Measurements from ENCODE around the gene HNRNPLL. TPM values are rescaled to one million over a fixed set of nuclear protein-coding genes. Genes with fewer than 3 reads are reported as not detected.

HNRNPLL gene
- total RNA-seq, 2 experiments from 2014 or later: 44.9 to 46.5 TPM

GRCh38 chr2:38557217-38557616 lies 45.5 kb downstream of the HNRNPLL start:
- intact Hi-C loops (cut with DNase I, micrococcal nuclease): no loop called here
- Mint-ChIP-seq H3K4me1 (ENCODE audit: low read depth) (peaks cover 10% of the 10 kb centered on the region), H3K4me3 (no peak overlapping the region), H3K9me3 (no peaks in the 10 kb centered on the region), H3K36me3 (ENCODE audit: low read depth) (peaks cover 22% of the 10 kb centered on the region), H3K27ac (no peak overlapping the region), H3K27me3 (no peaks in the 10 kb centered on the region)
- no peak for DNase-seq
- ATAC-seq (ENCODE audit: poor library complexity): no peak
- Histone ChIP-seq H3K27me3 (ENCODE audit: control insufficient read depth in 1 of 2, insufficient read depth in 2 of 2, low read length in 2 of 2) (no peaks in the 10 kb centered on the region), H3K4me1 (ENCODE audit: insufficient read depth, low read length) (no peaks in the 10 kb centered on the region), H3K36me3 (ENCODE audit: insufficient read depth, low read length) (peaks cover 17% of the 10 kb centered on the region), H3K27ac (ENCODE audit: low read depth in 1 of 2, low read length in 2 of 2) (no peak overlapping the region), H3K9me3 (ENCODE audit: control insufficient read depth in 1 of 2, insufficient read depth in 1 of 2, low read length in 2 of 2) (no peaks in the 10 kb centered on the region), H3K4me3 (ENCODE audit: low read length) (no peak overlapping the region)
- POLR2A ChIA-PET: interaction anchor here (0.6 kb wide), 1 partner anchor 177 kb away, joined by 3 read pairs; no protein-coding TSS in a partner anchor
- CTCF ChIA-PET: no interaction called here
- no peak for TF ChIP-seq CTCF (IDR thresholded peaks at IDR 0.05)

- H3K4me1 ChIP-seq (ENCODE audit: insufficient read depth, low read length): no peaks in the 10 kb centered on the region
- ChIA-PET CTCF (no interaction called here), POLR2A (no interaction called here)
- no peak overlapping the region for H3K4me3 ChIP-seq (ENCODE audit: low read length)
- H3K9me3 Mint-ChIP-seq: no peaks in the 10 kb centered on the region
- no peaks in the 10 kb centered on the region for H3K27me3 ChIP-seq (ENCODE audit: control insufficient read depth in 1 of 2, insufficient read depth in 2 of 2, low read length in 2 of 2)
- H3K27me3 Mint-ChIP-seq: no peaks in the 10 kb centered on the region
- H3K4me3 Mint-ChIP-seq: no peak overlapping the region
- H3K27ac Mint-ChIP-seq: no peak overlapping the region
- no peak for ATAC-seq (ENCODE audit: poor library complexity)
- no peak overlapping the region for H3K27ac ChIP-seq (ENCODE audit: low read depth in 1 of 2, low read length in 2 of 2)
- H3K36me3 Mint-ChIP-seq (ENCODE audit: low read depth): peaks cover 12% of the 10 kb centered on the region
- no peak for DNase-seq
- H3K36me3 ChIP-seq (ENCODE audit: insufficient read depth, low read length): peaks cover 6% of the 10 kb centered on the region
- intact Hi-C loops (cut with DNase I, micrococcal nuclease): no loop called here
- no peaks in the 10 kb centered on the region for H3K9me3 ChIP-seq (ENCODE audit: control insufficient read depth in 1 of 2, insufficient read depth in 1 of 2, low read length in 2 of 2)
- H3K4me1 Mint-ChIP-seq (ENCODE audit: low read depth): peaks cover 16% of the 10 kb centered on the region
- no peak for TF ChIP-seq CTCF (IDR thresholded peaks at IDR 0.05)
Measured at GRCh38 chr2:38556006-38556801, 46.5 kb downstream of the HNRNPLL start.

- POLR2A ChIA-PET: no interaction called here
- ATAC-seq (ENCODE audit: poor library complexity) (no peak), DNase-seq (no peak)
- Histone ChIP-seq H3K36me3 (ENCODE audit: insufficient read depth, low read length) (peaks cover 3% of the 10 kb centered on the region), H3K9me3 (ENCODE audit: control insufficient read depth in 1 of 2, insufficient read depth in 1 of 2, low read length in 2 of 2) (no peaks in the 10 kb centered on the region), H3K4me3 (ENCODE audit: low read length) (no peak overlapping the region), H3K27ac (ENCODE audit: low read depth in 1 of 2, low read length in 2 of 2) (no peak overlapping the region), H3K27me3 (ENCODE audit: control insufficient read depth in 1 of 2, insufficient read depth in 2 of 2, low read length in 2 of 2) (no peaks in the 10 kb centered on the region), H3K4me1 (ENCODE audit: insufficient read depth, low read length) (no peaks in the 10 kb centered on the region)
- H3K4me1 Mint-ChIP-seq (ENCODE audit: low read depth): peaks cover 16% of the 10 kb centered on the region
- H3K4me3 Mint-ChIP-seq: no peak overlapping the region
- intact Hi-C loops (cut with DNase I, micrococcal nuclease): no loop called here
- H3K27me3 Mint-ChIP-seq: no peaks in the 10 kb centered on the region
- CTCF ChIA-PET: interaction anchor here (1.7 kb wide), 1 partner anchor 27 kb away, joined by 4 read pairs; no protein-coding TSS in a partner anchor
- H3K36me3 Mint-ChIP-seq (ENCODE audit: low read depth): peaks cover 2% of the 10 kb centered on the region
- no peak for TF ChIP-seq CTCF (IDR thresholded peaks at IDR 0.05)
- no peak overlapping the region for H3K27ac Mint-ChIP-seq
- no peaks in the 10 kb centered on the region for H3K9me3 Mint-ChIP-seq
Measured at GRCh38 chr2:38554973-38555595, 47.6 kb downstream of the HNRNPLL start.
